Measurements from ENCODE around the gene C1QA.

DNA sequence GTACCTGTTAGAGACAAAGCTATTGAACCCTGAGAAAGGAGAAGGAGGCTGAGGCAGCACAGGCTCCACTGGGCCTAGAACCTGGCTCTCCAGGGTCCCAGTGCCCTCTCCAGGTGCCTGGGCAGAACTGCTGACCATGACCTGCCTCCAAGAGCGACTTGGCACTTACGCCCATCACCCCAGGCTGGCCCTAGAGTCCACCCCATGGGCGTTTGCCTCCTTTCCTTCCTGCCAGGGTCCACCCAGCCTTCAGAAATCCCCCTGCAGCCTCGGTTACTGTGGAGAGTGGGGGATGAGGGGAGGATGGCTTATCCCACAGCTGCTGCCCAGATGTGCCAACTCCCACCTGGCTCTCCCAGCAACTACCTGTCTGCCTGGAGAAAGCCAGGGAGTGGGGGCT lies 14.7 kb upstream of the C1QA start:
- TF ChIP-seq, protein P1, sequence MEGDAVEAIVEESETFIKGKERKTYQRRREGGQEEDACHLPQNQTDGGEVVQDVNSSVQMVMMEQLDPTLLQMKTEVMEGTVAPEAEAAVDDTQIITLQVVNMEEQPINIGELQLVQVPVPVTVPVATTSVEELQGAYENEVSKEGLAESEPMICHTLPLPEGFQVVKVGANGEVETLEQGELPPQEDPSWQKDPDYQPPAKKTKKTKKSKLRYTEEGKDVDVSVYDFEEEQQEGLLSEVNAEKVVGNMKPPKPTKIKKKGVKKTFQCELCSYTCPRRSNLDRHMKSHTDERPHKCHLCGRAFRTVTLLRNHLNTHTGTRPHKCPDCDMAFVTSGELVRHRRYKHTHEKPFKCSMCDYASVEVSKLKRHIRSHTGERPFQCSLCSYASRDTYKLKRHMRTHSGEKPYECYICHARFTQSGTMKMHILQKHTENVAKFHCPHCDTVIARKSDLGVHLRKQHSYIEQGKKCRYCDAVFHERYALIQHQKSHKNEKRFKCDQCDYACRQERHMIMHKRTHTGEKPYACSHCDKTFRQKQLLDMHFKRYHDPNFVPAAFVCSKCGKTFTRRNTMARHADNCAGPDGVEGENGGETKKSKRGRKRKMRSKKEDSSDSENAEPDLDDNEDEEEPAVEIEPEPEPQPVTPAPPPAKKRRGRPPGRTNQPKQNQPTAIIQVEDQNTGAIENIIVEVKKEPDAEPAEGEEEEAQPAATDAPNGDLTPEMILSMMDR (IDR thresholded peaks at IDR 0.05; ENCODE audit: poor library complexity) = no peak
- TF ChIP-seq EZH2phosphoT487 (IDR thresholded peaks at IDR 0.05; ENCODE audit: low read depth, severe bottlenecking, unreplicated experiment) (no peak), EZH2 (IDR thresholded peaks at IDR 0.05; ENCODE audit: borderline replicate concordance) (no peak)
